ENCODE results near the gene USP17L19. TPM values are rescaled to one million over a fixed set of nuclear protein-coding genes. Genes with fewer than 3 reads are reported as not detected.
"Not testable (repeated sequence)": the region's sequence is repeated elsewhere in the genome, so short reads cannot be mapped to it uniquely, and the experiment has no call there.

Gene USP17L19
- total RNA-seq, 1 experiment from 2014 or later: not detected

GRCh38 chr4:9271719-9272118, 18.5 kb downstream of the USP17L19 start:
- H3K27ac Mint-ChIP-seq (ENCODE audit: unreplicated experiment); H3K4me1 Mint-ChIP-seq (ENCODE audit: low read depth, unreplicated experiment); POLR2A ChIA-PET; H3K36me3 Mint-ChIP-seq (ENCODE audit: insufficient read depth, unreplicated experiment); H3K36me3 ChIP-seq (ENCODE audit: control insufficient read depth, insufficient read depth, low read length); H3K4me3 ChIP-seq (ENCODE audit: low read depth, low read length); H3K9me3 Mint-ChIP-seq (ENCODE audit: unreplicated experiment); BruUV-seq (replicated peaks); H3K9me3 ChIP-seq; H3K27me3 ChIP-seq (replicated peaks; ENCODE audit: control insufficient read depth, insufficient read depth, low read length); H3K4me1 ChIP-seq; H3K4me3 Mint-ChIP-seq (ENCODE audit: unreplicated experiment); CTCF ChIA-PET; intact Hi-C loops (cut with micrococcal nuclease; ENCODE audit: unreplicated experiment); H3K27me3 Mint-ChIP-seq (ENCODE audit: insufficient read depth, unreplicated experiment): not testable (repeated sequence)
- peak; percentile 15 to 51 for DNase-seq

Other genes starting within 250 kb of the USP17L19 start
- gene FAM90A26, start 83.0 kb upstream of the USP17L19 start, total RNA-seq (2022): not detected in 2 replicates
- gene USP17L10, start 42.7 kb upstream of the USP17L19 start, total RNA-seq (2022): not detected in 2 replicates
- gene USP17L11, start 38.0 kb upstream of the USP17L19 start, total RNA-seq (2022): not detected in 2 replicates
- gene USP17L12, start 33.2 kb upstream of the USP17L19 start, total RNA-seq (2022): not detected in 2 replicates
- not detected in 2 replicates for gene USP17L13, start 28.5 kb upstream of the USP17L19 start, total RNA-seq (2022)
- gene USP17L15, start 19.0 kb upstream of the USP17L19 start, total RNA-seq (2022): not detected in 2 replicates
- gene USP17L17, start 9.5 kb upstream of the USP17L19 start, total RNA-seq (2022): not detected in 2 replicates
- gene USP17L18, start 4.7 kb upstream of the USP17L19 start, total RNA-seq (2022): not detected in 2 replicates
- gene USP17L20, start 4.7 kb downstream of the USP17L19 start, total RNA-seq (2022): not detected in 2 replicates
- not detected in 2 replicates for gene USP17L21, start 9.5 kb downstream of the USP17L19 start, total RNA-seq (2022)
- not detected in 2 replicates for gene USP17L22, start 14.2 kb downstream of the USP17L19 start, total RNA-seq (2022)
- not detected in 2 replicates for gene USP17L24, start 71.8 kb downstream of the USP17L19 start, total RNA-seq (2022)
- gene USP17L25, start 76.5 kb downstream of the USP17L19 start, total RNA-seq (2022): not detected in 2 replicates
- not detected in 2 replicates for gene USP17L26, start 81.3 kb downstream of the USP17L19 start, total RNA-seq (2022)
- not detected in 2 replicates for gene USP17L5, start 86.0 kb downstream of the USP17L19 start, total RNA-seq (2022)
- gene USP17L27, start 90.8 kb downstream of the USP17L19 start, total RNA-seq (2022): not detected in 2 replicates
- gene USP17L28, start 95.5 kb downstream of the USP17L19 start, total RNA-seq (2022): not detected in 2 replicates
- not detected in 2 replicates for gene USP17L29, start 100.3 kb downstream of the USP17L19 start, total RNA-seq (2022)
- not detected in 2 replicates for gene USP17L30, start 109.8 kb downstream of the USP17L19 start, total RNA-seq (2022)
- gene DEFB131A, start 191.0 kb downstream of the USP17L19 start, total RNA-seq (2022): not detected in 2 replicates